Measurements from ENCODE around the gene TADA2A.

DNA sequence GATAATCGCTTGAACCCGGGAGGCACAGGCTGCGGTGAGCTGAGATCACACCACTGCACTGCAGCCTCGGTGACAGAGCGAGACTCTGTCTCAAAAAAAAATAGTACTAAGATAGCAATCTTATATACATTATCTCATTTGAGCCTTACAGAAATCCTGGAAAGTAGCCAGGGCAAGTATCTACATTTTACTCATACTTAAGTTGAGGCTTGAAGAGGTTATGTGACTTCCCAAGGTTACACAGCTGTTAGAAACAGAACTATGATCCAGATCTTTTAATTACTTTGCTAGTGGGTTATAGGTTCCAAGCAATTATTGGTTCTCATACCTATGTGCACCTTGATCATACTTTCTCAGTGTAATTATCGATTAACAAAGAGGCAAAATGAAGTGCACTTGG, 15.5 kb upstream of the TADA2A start:
- TF ChIP-seq, protein P1, sequence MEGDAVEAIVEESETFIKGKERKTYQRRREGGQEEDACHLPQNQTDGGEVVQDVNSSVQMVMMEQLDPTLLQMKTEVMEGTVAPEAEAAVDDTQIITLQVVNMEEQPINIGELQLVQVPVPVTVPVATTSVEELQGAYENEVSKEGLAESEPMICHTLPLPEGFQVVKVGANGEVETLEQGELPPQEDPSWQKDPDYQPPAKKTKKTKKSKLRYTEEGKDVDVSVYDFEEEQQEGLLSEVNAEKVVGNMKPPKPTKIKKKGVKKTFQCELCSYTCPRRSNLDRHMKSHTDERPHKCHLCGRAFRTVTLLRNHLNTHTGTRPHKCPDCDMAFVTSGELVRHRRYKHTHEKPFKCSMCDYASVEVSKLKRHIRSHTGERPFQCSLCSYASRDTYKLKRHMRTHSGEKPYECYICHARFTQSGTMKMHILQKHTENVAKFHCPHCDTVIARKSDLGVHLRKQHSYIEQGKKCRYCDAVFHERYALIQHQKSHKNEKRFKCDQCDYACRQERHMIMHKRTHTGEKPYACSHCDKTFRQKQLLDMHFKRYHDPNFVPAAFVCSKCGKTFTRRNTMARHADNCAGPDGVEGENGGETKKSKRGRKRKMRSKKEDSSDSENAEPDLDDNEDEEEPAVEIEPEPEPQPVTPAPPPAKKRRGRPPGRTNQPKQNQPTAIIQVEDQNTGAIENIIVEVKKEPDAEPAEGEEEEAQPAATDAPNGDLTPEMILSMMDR (IDR thresholded peaks at IDR 0.05): no peak
- no peak for TF ChIP-seq POLR2A (IDR thresholded peaks at IDR 0.05; ENCODE audit: low read depth)

Measured in esophagus muscularis mucosa (tissue), 3 donors.